DND-41 (cell line): Measurements from ENCODE around the gene VWF.

ENCODE experiments used
- ATAC-seq: fragments of 200-7000 bp; cut with Tn5 transposase; 3 replicates; pipeline ENCODE4 v1.9.1; 2021; ENCODE audit warnings: low read depth; ENCODE audit not compliant: insufficient read depth
- DNase-seq: peaks from one replicate; pipeline ENCODE4 v3.0.0-alpha.2; 2020
- H2AFZ ChIP-seq: 2 replicates; pipeline ENCODE4 v1.6.0; 2012; ENCODE audit warnings: low read depth, low read length
- H3K27ac ChIP-seq: 2 replicates; pipeline ENCODE4 v1.5.1; 2012; ENCODE audit warnings: low read length, inconsistent platforms
- H3K27me3 ChIP-seq: fragments of 200-600 bp; sonication (generic); 2 replicates; pipeline ENCODE4 v1.6.0; 2012; ENCODE audit warnings: low read length, mild to moderate bottlenecking, inconsistent platforms; ENCODE audit not compliant: insufficient read depth, poor library complexity
- H3K36me3 ChIP-seq: 2 replicates; pipeline ENCODE4 v1.5.1; 2012; ENCODE audit warnings: low read length, inconsistent platforms; ENCODE audit not compliant: insufficient read depth
- H3K4me1 ChIP-seq: 2 replicates; pipeline ENCODE4 v1.5.1; 2012; ENCODE audit warnings: mild to moderate bottlenecking, low read length; ENCODE audit not compliant: insufficient read depth
- H3K4me2 ChIP-seq: 2 replicates; pipeline ENCODE4 v1.6.0; 2012; ENCODE audit warnings: mild to moderate bottlenecking, moderate library complexity, low read length, inconsistent platforms; ENCODE audit not compliant: insufficient read depth
- H3K4me3 ChIP-seq, 2 experiments: fragments of 200-600 bp in 1 of 2; shearing (Covaris generic) in 1 of 2; 2 replicates each; pipeline ENCODE4 v1.5.1; 2012 to 2016; ENCODE audit warnings: inconsistent platforms in 2 of 2, low read length in 2 of 2, mild to moderate bottlenecking in 2 of 2, low read depth in 1 of 2, moderate library complexity in 1 of 2
- H3K79me2 ChIP-seq: 2 replicates; pipeline ENCODE4 v1.6.0; 2012; ENCODE audit warnings: low read length, inconsistent platforms; ENCODE audit not compliant: insufficient read depth
- H3K9ac ChIP-seq: 2 replicates; pipeline ENCODE4 v1.6.0; 2012; ENCODE audit warnings: low read depth, mild to moderate bottlenecking, inconsistent platforms, low read length, moderate library complexity
- H3K9me3 ChIP-seq: 2 replicates; pipeline ENCODE4 v1.5.1; 2012; ENCODE audit warnings: low read length, moderate library complexity, mild to moderate bottlenecking, inconsistent platforms; ENCODE audit not compliant: insufficient read depth, severe bottlenecking
- H4K20me1 ChIP-seq: 2 replicates; pipeline ENCODE4 v1.6.0; 2012; ENCODE audit warnings: low read length; ENCODE audit not compliant: insufficient read depth
- EZH2 ChIP-seq: IDR thresholded peaks from 3 replicates; pipeline ENCODE4 v1.6.1; 2012; ENCODE audit warnings: borderline replicate concordance, low read depth, mild to moderate bottlenecking, moderate library complexity, low read length, inconsistent platforms; ENCODE audit not compliant: severe bottlenecking
- TF ChIP-seq, protein P1 (sequence below): IDR thresholded peaks from 2 replicates; pipeline ENCODE4 v1.5.1; 2012; ENCODE audit warnings: borderline replicate concordance, low read length, moderate library complexity, mild to moderate bottlenecking; ENCODE audit not compliant: poor library complexity, severe bottlenecking; ENCODE audit errors: extremely low read depth

VWF gene

DNA sequence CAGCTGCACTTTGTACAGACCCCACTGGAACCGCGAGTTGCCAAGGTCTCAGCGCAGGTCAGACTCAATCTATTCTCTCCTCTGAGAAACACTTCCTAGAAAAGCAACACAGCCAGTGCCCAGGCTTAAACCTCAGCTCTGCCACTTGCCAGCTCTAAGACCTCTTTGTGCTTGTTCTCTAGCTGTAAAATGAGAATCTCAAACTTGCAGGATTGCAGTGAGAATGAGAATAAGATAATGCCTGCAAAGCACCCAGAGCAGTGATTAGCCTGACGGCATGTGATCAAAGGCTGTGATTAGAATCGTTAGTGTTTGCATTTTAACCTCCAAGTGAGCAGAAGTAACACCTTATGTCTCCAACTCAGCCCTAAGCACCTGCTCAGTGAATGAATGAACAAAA, 200.7 kb downstream of the VWF start:
- Histone ChIP-seq H2AFZ (no peak overlapping the region), H3K27me3 (no peaks in the 10 kb centered on the region), H4K20me1 (no peaks in the 10 kb centered on the region), H3K4me2 (no peak overlapping the region), H3K4me1 (no peaks in the 10 kb centered on the region), H3K4me3 (no peak overlapping the region), H3K27ac (no peak overlapping the region), H3K79me2 (no peaks in the 10 kb centered on the region), H3K36me3 (no peaks in the 10 kb centered on the region), H3K9ac (no peak overlapping the region), H3K9me3 (no peaks in the 10 kb centered on the region)
- DNase-seq (no peak), ATAC-seq (no peak)
- TF ChIP-seq, protein P1, sequence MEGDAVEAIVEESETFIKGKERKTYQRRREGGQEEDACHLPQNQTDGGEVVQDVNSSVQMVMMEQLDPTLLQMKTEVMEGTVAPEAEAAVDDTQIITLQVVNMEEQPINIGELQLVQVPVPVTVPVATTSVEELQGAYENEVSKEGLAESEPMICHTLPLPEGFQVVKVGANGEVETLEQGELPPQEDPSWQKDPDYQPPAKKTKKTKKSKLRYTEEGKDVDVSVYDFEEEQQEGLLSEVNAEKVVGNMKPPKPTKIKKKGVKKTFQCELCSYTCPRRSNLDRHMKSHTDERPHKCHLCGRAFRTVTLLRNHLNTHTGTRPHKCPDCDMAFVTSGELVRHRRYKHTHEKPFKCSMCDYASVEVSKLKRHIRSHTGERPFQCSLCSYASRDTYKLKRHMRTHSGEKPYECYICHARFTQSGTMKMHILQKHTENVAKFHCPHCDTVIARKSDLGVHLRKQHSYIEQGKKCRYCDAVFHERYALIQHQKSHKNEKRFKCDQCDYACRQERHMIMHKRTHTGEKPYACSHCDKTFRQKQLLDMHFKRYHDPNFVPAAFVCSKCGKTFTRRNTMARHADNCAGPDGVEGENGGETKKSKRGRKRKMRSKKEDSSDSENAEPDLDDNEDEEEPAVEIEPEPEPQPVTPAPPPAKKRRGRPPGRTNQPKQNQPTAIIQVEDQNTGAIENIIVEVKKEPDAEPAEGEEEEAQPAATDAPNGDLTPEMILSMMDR, result no peak
- TF ChIP-seq EZH2, result no peak

DNA sequence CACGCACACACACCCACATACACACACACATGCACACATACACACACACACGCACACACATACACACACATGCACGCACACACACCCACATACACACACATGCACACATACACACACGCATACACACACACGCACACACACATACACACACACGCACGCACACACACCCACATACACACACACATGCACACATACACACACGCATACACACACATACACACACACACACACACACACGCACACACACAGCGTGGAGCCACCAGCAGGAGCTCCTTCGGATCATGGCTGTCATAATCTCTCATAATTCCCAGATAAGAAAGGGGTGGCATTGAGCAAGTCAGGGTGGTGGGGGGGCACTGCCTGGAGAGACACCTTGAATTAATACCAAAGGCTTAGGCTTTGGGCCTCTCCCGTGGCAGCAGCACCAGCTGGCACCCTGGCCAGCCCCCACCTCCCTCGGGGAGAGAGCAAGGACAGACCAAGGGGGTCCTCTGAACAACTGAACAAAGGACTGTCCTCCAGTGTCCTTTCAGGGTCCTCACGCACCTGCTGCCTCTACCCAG, 201.3 kb downstream of the VWF start:
- H3K27me3 ChIP-seq, result no peaks in the 10 kb centered on the region
- H2AFZ ChIP-seq, result no peak overlapping the region
- no peaks in the 10 kb centered on the region for H3K9me3 ChIP-seq
- no peak overlapping the region for H3K9ac ChIP-seq
- ATAC-seq (no peak), DNase-seq (no peak)
- H3K4me2 ChIP-seq, result no peak overlapping the region
- no peaks in the 10 kb centered on the region for H4K20me1 ChIP-seq
- H3K79me2 ChIP-seq, result no peaks in the 10 kb centered on the region
- H3K36me3 ChIP-seq, result no peaks in the 10 kb centered on the region
- H3K27ac ChIP-seq, result no peak overlapping the region
- no peaks in the 10 kb centered on the region for H3K4me1 ChIP-seq
- no peak overlapping the region for H3K4me3 ChIP-seq
- TF ChIP-seq, protein P1, result no peak

DNA sequence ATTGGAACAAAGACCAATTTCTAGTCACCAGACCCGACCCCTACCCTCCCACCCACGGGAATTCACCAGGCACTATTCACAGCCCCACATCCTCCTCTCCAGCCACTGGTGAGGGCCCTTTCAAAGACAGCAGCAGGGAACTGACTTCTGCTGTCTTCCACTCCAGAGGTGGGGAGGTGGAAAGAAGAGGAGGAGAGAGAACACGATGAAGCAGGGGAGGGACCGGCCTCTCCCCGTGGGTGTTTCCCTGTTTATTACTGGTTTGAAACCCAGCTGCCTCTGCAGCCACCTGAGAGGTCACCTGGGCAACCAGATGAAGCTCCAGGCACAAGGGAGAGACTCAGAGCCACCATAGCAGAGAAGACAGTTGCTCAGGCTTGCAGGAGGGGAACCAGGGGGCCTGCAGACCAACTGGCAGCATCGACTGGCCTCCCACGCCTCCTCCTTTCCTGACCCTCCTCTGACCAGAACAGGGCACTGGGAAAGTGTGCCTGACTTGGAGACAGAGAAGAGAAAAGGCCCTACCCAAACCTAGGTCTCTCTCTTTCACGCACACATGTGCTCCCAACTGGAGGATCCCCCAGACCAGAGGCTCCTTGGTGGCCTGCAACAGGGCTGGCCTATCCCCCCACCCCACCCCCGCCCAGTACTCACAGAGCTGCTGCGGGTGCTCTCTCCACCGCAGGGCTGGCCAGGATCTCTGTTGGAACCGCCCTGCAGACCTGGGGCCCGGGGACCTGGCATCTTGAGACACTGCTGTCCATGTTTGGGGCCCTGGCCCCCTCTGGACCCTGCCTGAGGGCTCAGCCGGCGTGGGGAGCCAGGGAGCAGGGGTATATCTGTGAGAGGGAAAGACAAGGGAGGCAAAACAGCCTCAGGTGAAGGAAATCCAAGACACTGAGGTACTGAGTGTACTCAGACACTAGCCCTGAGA, 202.2 kb downstream of the VWF start:
- H4K20me1 ChIP-seq, result no peaks in the 10 kb centered on the region
- no peak overlapping the region for H2AFZ ChIP-seq
- H3K27ac ChIP-seq, result no peak overlapping the region
- DNase-seq, result no peak
- H3K4me1 ChIP-seq, result no peaks in the 10 kb centered on the region
- TF ChIP-seq EZH2, result no peak
- TF ChIP-seq, protein P1, result no peak
- H3K4me2 ChIP-seq, result no peak overlapping the region
- no peaks in the 10 kb centered on the region for H3K9me3 ChIP-seq
- H3K4me3 ChIP-seq, result no peak overlapping the region
- no peaks in the 10 kb centered on the region for H3K27me3 ChIP-seq
- no peaks in the 10 kb centered on the region for H3K79me2 ChIP-seq
- H3K36me3 ChIP-seq, result no peaks in the 10 kb centered on the region
- no peak for ATAC-seq
- no peak overlapping the region for H3K9ac ChIP-seq
